Neural crest cell (in vitro differentiated cells): ENCODE results near the gene NMT2. TPM values are rescaled to one million over a fixed set of nuclear protein-coding genes. Genes with fewer than 3 reads are reported as not detected.

Experiments
- DNase-seq: peaks from one replicate; pipeline ENCODE4 v3.0.0; 2021; ENCODE audit warnings: low read depth, mixed read lengths, low spot score
- H3K27ac Mint-ChIP-seq: one replicate; pipeline ENCODE4 v1.8.0; 2021; ENCODE audit warnings: mild to moderate bottlenecking, mixed read lengths; ENCODE audit not compliant: unreplicated experiment
- H3K27me3 Mint-ChIP-seq: 2 replicates; pipeline ENCODE4 v1.8.0; 2021; ENCODE audit warnings: low read depth, mild to moderate bottlenecking, mixed read lengths
- H3K36me3 Mint-ChIP-seq: 2 replicates; pipeline ENCODE4 v1.8.0; 2021; ENCODE audit warnings: low read depth, mild to moderate bottlenecking, mixed read lengths
- H3K4me1 Mint-ChIP-seq: 2 replicates; pipeline ENCODE4 v1.8.0; 2021; ENCODE audit warnings: mixed read lengths
- H3K4me3 Mint-ChIP-seq: one replicate; pipeline ENCODE4 v1.8.0; 2021; ENCODE audit warnings: mild to moderate bottlenecking, mixed read lengths
- H3K9me3 Mint-ChIP-seq: 2 replicates; pipeline ENCODE4 v1.8.0; 2021; ENCODE audit warnings: mixed read lengths
- CTCF ChIP-seq: fragments of 200-600 bp; sonication (generic); conservative IDR thresholded peaks from 2 replicates; pipeline ENCODE4 v1.5.0; 2021; ENCODE audit warnings: antibody characterized with exemption, mild to moderate bottlenecking
- total RNA-seq: library from RNA; stranded (reverse); gene quantifications from 2 replicates; pipeline ENCODE4 v1.2.1, GENCODE V29; 2021

Gene NMT2
- total RNA-seq, 1 donor from 2014 or later, result 24.4 TPM

GRCh38 chr10:15058689-15059088, 109.8 kb downstream of the NMT2 start:
- H3K27me3 Mint-ChIP-seq, result no peaks in the 10 kb centered on the region
- no peak overlapping the region for H3K27ac Mint-ChIP-seq
- H3K36me3 Mint-ChIP-seq, result peaks cover 5% of the 10 kb centered on the region
- H3K4me1 Mint-ChIP-seq, result no peaks in the 10 kb centered on the region
- no peak for TF ChIP-seq CTCF
- DNase-seq, result no peak
- peaks cover 11% of the 10 kb centered on the region for H3K9me3 Mint-ChIP-seq
- no peak overlapping the region for H3K4me3 Mint-ChIP-seq

Other genes starting within 250 kb of the NMT2 start
- gene DCLRE1C, start 214.6 kb downstream of the NMT2 start, total RNA-seq, result 10.9 and 12.9 TPM in 2 replicates
- gene MEIG1, start 209.3 kb downstream of the NMT2 start, total RNA-seq, result 0.71 and 1.6 TPM in 2 replicates
- not detected in 2 replicates for gene OLAH, start 124.8 kb downstream of the NMT2 start, total RNA-seq
- 11.8 and 12.0 TPM in 2 replicates for gene ACBD7, start 79.9 kb downstream of the NMT2 start, total RNA-seq
- gene RPP38, start 71.3 kb downstream of the NMT2 start, total RNA-seq, result 15.0 and 15.9 TPM in 2 replicates
- gene FAM171A1, start 202.6 kb upstream of the NMT2 start, total RNA-seq, result 64.2 and 70.4 TPM in 2 replicates